NB4 (cell line): ENCODE data around the gene KRT74.
A peak's percentile ranks its signal among the peaks of the same experiment; 100 is the strongest.

Experiments used
- DNase-seq: peaks from one replicate; pipeline ENCODE4 v3.0.0; 2010; ENCODE audit warnings: low read depth
- H3K4me3 ChIP-seq: one replicate; pipeline ENCODE4 v1.5.1; 2011; ENCODE audit warnings: mild to moderate bottlenecking, low read depth, low read length, moderate library complexity
- MYC ChIP-seq: IDR thresholded peaks from 2 replicates; pipeline ENCODE4 v1.6.1; 2011; ENCODE audit warnings: low read depth, low read length
- POLR2A ChIP-seq: IDR thresholded peaks from 2 replicates; pipeline ENCODE4 v1.6.1; 2011; ENCODE audit warnings: mild to moderate bottlenecking; ENCODE audit not compliant: insufficient read length; ENCODE audit errors: extremely low read depth
- TF ChIP-seq, protein P1 (sequence below): IDR thresholded peaks from 2 replicates; pipeline ENCODE4 v1.6.1; 2011; ENCODE audit warnings: low read depth, low read length
- TF ChIP-seq, protein P2 (sequence below): IDR thresholded peaks from one replicate; pipeline ENCODE4 v1.5.1; 2012; ENCODE audit warnings: low read depth, low read length

KRT74 gene

GRCh38 chr12:52590021-52590420 lies 16.4 kb upstream of the KRT74 start:
- DNase-seq = no peak
- no peak overlapping the region for H3K4me3 ChIP-seq
- TF ChIP-seq, protein P1, sequence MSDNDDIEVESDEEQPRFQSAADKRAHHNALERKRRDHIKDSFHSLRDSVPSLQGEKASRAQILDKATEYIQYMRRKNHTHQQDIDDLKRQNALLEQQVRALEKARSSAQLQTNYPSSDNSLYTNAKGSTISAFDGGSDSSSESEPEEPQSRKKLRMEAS = no peak
- no peak for TF ChIP-seq MYC

- no peak overlapping the region for H3K4me3 ChIP-seq
- TF ChIP-seq, protein P2, sequence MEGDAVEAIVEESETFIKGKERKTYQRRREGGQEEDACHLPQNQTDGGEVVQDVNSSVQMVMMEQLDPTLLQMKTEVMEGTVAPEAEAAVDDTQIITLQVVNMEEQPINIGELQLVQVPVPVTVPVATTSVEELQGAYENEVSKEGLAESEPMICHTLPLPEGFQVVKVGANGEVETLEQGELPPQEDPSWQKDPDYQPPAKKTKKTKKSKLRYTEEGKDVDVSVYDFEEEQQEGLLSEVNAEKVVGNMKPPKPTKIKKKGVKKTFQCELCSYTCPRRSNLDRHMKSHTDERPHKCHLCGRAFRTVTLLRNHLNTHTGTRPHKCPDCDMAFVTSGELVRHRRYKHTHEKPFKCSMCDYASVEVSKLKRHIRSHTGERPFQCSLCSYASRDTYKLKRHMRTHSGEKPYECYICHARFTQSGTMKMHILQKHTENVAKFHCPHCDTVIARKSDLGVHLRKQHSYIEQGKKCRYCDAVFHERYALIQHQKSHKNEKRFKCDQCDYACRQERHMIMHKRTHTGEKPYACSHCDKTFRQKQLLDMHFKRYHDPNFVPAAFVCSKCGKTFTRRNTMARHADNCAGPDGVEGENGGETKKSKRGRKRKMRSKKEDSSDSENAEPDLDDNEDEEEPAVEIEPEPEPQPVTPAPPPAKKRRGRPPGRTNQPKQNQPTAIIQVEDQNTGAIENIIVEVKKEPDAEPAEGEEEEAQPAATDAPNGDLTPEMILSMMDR = no peak
- no peak for TF ChIP-seq POLR2A
- TF ChIP-seq, protein P1 = no peak
- TF ChIP-seq MYC = no peak
- DNase-seq = no peak
These were observed 13.9 kb upstream of the KRT74 start for GRCh38 chr12:52587563-52587962.

GRCh38 chr12:52585946-52586345 lies 12.3 kb upstream of the KRT74 start:
- TF ChIP-seq POLR2A = no peak
- TF ChIP-seq, protein P2 = no peak
- TF ChIP-seq, protein P1 = no peak
- TF ChIP-seq MYC = no peak
- no peak for DNase-seq
- no peak overlapping the region for H3K4me3 ChIP-seq

DNA sequence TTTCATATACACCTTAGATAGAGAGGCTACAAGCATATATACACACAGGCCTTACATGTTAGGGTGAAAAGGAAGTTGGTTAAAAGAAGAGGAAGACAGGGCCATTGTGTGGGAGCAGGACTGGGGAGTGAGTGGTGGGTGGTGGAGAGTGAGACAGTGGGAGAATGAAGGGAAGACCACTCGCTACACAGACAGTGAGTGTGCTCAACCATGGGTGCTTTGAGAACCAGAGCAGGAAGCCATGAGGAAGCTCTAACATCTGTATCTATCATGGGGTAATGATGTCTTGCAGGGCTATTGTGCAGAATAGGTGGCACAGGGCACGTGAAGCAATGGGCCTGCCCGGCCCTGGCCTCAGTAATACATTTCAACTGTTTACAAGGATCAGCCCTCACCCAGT lies 11.4 kb upstream of the KRT74 start:
- TF ChIP-seq MYC (no peak), POLR2A (no peak)
- TF ChIP-seq, protein P2 = no peak
- TF ChIP-seq, protein P1 = no peak
- DNase-seq = no peak
- no peak overlapping the region for H3K4me3 ChIP-seq

- no peak overlapping the region for H3K4me3 ChIP-seq
- TF ChIP-seq, protein P2 = no peak
- TF ChIP-seq, protein P1 = no peak
- TF ChIP-seq POLR2A (no peak), MYC (no peak)
- no peak for DNase-seq
These were observed 10.6 kb upstream of the KRT74 start for GRCh38 chr12:52584156-52584682.

- no peak overlapping the region for H3K4me3 ChIP-seq
- TF ChIP-seq, protein P2 = peak; percentile 79
- no peak for TF ChIP-seq POLR2A
- TF ChIP-seq, protein P1 = 0 out of 2 replicates have a peak, but pooled peaks have one; percentile 19
- peak; percentile 61 for DNase-seq
These were observed 9.4 kb upstream of the KRT74 start for GRCh38 chr12:52582971-52583456.
